ENCODE results near the gene UBE2S.

GRCh38 chr19:55456347-55456746 is 48.8 kb upstream of the UBE2S start:
- TF ChIP-seq CEBPB (IDR thresholded peaks at IDR 0.05; ENCODE audit: low read depth, low read length) (no peak), EZH2 (IDR thresholded peaks at IDR 0.05; ENCODE audit: low read depth, low read length, severe bottlenecking) (no peak), CTCF (IDR thresholded peaks at IDR 0.05; ENCODE audit: control extremely low read depth in 1 of 3, insufficient read depth in 1 of 3, low read depth in 1 of 3, low read length in 3 of 3) (no peak), MAX (IDR thresholded peaks at IDR 0.05) (no peak), RAD21 (IDR thresholded peaks at IDR 0.05 in 1 of 2, conservative IDR thresholded peaks at IDR 0.05 in 1 of 2; ENCODE audit: low read depth in 2 of 2, low read length in 2 of 2) (no peak), PHF8 (conservative IDR thresholded peaks at IDR 0.05; ENCODE audit: low read depth, low read length) (no peak), TEAD4 (IDR thresholded peaks at IDR 0.05; ENCODE audit: low read depth, low read length) (no peak), POLR2AphosphoS5 (IDR thresholded peaks at IDR 0.05; ENCODE audit: low read depth, low read length) (no peak), ATF2 (IDR thresholded peaks at IDR 0.05; ENCODE audit: low read length) (no peak), JUN (IDR thresholded peaks at IDR 0.05; ENCODE audit: low read depth, low read length) (no peak), CBX5 (IDR thresholded peaks at IDR 0.05; ENCODE audit: low read depth, low read length) (no peak), POLR2A (IDR thresholded peaks at IDR 0.05; ENCODE audit: control extremely low read depth in 1 of 2, low read depth in 2 of 2, low read length in 2 of 2) (no peak), POU5F1 (IDR thresholded peaks at IDR 0.05; ENCODE audit: low read depth, low read length) (no peak)

Measured in H1 (cell line).